Osteocyte (in vitro differentiated cells): ENCODE results near the gene SGK1. TPM values are rescaled to one million over a fixed set of nuclear protein-coding genes. Genes with fewer than 3 reads are reported as not detected.
"Not testable (repeated sequence)": the region's sequence is repeated elsewhere in the genome, so short reads cannot be mapped to it uniquely, and the experiment has no call there.

Source experiments
- DNase-seq: peaks from one replicate; pipeline ENCODE4 v3.0.0; 2021; ENCODE audit warnings: mixed read lengths; ENCODE audit not compliant: unreplicated experiment; ENCODE audit errors: extremely low spot score
- H3K27ac Mint-ChIP-seq: one replicate; pipeline ENCODE4 v1.8.0; 2021; ENCODE audit warnings: mild to moderate bottlenecking, mixed read lengths; ENCODE audit not compliant: unreplicated experiment
- H3K27me3 Mint-ChIP-seq: one replicate; pipeline ENCODE4 v1.8.0; 2021; ENCODE audit warnings: mixed read lengths; ENCODE audit not compliant: unreplicated experiment
- H3K36me3 Mint-ChIP-seq: one replicate; pipeline ENCODE4 v1.8.0; 2021; ENCODE audit warnings: mixed read lengths; ENCODE audit not compliant: unreplicated experiment
- H3K4me1 Mint-ChIP-seq: one replicate; pipeline ENCODE4 v1.8.0; 2021; ENCODE audit warnings: mixed read lengths; ENCODE audit not compliant: unreplicated experiment
- H3K4me3 Mint-ChIP-seq: one replicate; pipeline ENCODE4 v1.8.0; 2021; ENCODE audit warnings: mild to moderate bottlenecking, moderate library complexity, mixed read lengths; ENCODE audit not compliant: unreplicated experiment
- H3K9me3 Mint-ChIP-seq: one replicate; pipeline ENCODE4 v1.8.0; 2021; ENCODE audit warnings: mixed read lengths; ENCODE audit not compliant: unreplicated experiment
- CTCF ChIP-seq: fragments of 200-600 bp; sonication (generic); IDR thresholded peaks from 2 replicates; pipeline ENCODE4 v1.5.0; 2021; ENCODE audit warnings: antibody characterized with exemption, mild to moderate bottlenecking, moderate library complexity
- total RNA-seq: library from RNA; stranded (reverse); gene quantifications from 2 replicates; pipeline ENCODE4 v1.2.1, GENCODE V29; 2021

SGK1 gene
- total RNA-seq, 1 donor from 2014 or later = 448 TPM

GRCh38 chr6:134308800-134309199 is 9.1 kb downstream of the SGK1 start:
- no peak for DNase-seq
- Mint-ChIP-seq H3K4me1 (peaks cover 2% of the 10 kb centered on the region), H3K9me3 (no peaks in the 10 kb centered on the region), H3K27ac (no peak overlapping the region), H3K36me3 (no peaks in the 10 kb centered on the region), H3K27me3 (no peaks in the 10 kb centered on the region), H3K4me3 (no peak overlapping the region)
- TF ChIP-seq CTCF = no peak

DNA sequence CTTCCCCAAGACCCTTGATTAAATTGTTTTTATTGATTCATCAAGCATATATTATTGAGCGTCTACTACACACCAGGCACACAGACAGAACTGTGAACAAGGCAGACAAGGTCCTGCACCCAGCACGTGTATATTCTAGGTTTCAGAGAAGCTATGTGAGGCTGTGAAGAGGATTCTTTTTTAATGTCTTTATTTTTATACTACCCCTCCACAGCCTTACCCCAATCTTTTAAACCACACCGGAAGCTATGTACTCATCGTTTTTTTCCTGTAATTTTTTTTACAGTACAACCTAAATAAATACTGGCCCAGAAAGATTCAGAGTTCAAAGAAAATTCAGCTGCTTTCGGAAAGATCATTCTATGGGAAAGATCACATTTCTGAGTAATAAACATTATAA is 10.0 kb downstream of the SGK1 start:
- DNase-seq = no peak
- H3K36me3 Mint-ChIP-seq = no peaks in the 10 kb centered on the region
- peaks cover 2% of the 10 kb centered on the region for H3K4me1 Mint-ChIP-seq
- no peak for TF ChIP-seq CTCF
- no peaks in the 10 kb centered on the region for H3K27me3 Mint-ChIP-seq
- no peak overlapping the region for H3K4me3 Mint-ChIP-seq
- no peaks in the 10 kb centered on the region for H3K9me3 Mint-ChIP-seq
- H3K27ac Mint-ChIP-seq = no peak overlapping the region

DNA sequence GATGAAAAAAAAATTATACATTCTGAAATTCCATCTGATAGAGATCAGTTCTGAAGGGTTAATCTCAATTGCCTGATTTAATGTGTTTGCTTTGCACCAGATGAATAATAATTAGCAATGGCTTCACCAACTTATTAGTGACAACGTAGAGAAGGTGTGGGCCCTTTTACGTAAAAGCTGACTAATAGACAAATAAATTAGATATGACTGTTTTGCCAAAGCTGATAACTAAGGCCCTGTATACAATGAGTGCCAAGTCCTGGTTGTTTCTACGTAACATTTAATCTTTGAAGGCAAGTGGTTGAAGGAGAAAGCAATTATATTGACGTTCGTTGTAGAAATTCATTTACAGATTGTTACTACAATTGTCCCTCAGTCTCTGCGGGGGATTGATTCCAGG is 10.8 kb downstream of the SGK1 start:
- peaks cover 2% of the 10 kb centered on the region for H3K4me1 Mint-ChIP-seq
- no peaks in the 10 kb centered on the region for H3K27me3 Mint-ChIP-seq
- DNase-seq = no peak
- no peak overlapping the region for H3K4me3 Mint-ChIP-seq
- TF ChIP-seq CTCF = no peak
- no peak overlapping the region for H3K27ac Mint-ChIP-seq
- no peaks in the 10 kb centered on the region for H3K36me3 Mint-ChIP-seq
- H3K9me3 Mint-ChIP-seq = no peaks in the 10 kb centered on the region

GRCh38 chr6:134304381-134304780 is 13.5 kb downstream of the SGK1 start:
- not testable (repeated sequence) for DNase-seq, H3K27me3 Mint-ChIP-seq, H3K4me3 Mint-ChIP-seq, H3K36me3 Mint-ChIP-seq, H3K4me1 Mint-ChIP-seq, H3K27ac Mint-ChIP-seq, H3K9me3 Mint-ChIP-seq

DNA sequence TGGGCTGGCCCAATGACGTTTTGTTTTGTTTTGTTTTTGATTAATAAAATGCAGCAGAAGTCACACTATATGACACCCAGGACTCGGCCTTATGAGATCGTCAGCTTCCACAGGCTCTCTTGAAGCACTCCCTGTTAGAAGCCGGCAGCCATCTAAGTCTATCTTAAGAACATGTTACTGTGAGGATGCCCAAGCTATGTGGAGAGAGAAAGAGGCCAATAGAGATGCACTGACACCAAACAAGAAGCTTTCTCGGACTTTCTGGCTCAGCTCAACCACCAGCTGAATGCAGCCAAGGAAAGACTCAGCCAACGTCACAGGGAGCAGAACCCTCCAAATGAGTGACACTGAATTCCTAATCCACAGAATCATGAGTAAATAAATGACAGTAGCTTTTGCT is 14.0 kb downstream of the SGK1 start:
- peaks cover 12% of the 10 kb centered on the region for H3K4me1 Mint-ChIP-seq
- H3K27me3 Mint-ChIP-seq = no peaks in the 10 kb centered on the region
- H3K4me3 Mint-ChIP-seq = no peak overlapping the region
- peaks cover 2% of the 10 kb centered on the region for H3K36me3 Mint-ChIP-seq
- H3K27ac Mint-ChIP-seq = no peak overlapping the region
- no peak for DNase-seq
- H3K9me3 Mint-ChIP-seq = no peaks in the 10 kb centered on the region
- TF ChIP-seq CTCF = no peak

DNA sequence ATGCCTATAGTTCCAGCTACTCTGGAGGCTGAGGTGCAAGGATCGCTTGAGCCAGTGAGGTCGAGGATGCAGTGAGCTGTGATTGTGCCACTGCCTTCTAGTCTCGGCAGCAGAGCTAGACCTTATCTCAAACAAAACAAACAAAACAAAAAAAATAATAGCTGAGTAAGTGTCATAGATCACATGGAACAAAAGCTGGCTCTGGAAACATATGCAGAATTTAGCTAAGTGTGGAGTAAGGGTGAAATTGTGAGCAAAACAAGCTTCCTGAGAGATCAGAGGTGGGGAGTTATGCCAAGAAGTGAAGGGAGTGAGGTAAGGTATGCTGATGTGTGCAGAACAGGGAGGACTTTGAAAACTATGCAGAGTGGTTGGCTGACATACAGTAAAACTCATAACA is 18.7 kb downstream of the SGK1 start:
- Mint-ChIP-seq H3K27me3 (no peaks in the 10 kb centered on the region), H3K36me3 (peaks cover 2% of the 10 kb centered on the region), H3K4me3 (no peak overlapping the region), H3K9me3 (no peaks in the 10 kb centered on the region), H3K4me1 (peaks cover 24% of the 10 kb centered on the region), H3K27ac (no peak overlapping the region)
- no peak for DNase-seq
- no peak for TF ChIP-seq CTCF
